Mucosa of stomach (tissue), 1 donor: ENCODE results near the gene SIRPB1.
"Not testable (repeated sequence)": the region's sequence is repeated elsewhere in the genome, so short reads cannot be mapped to it uniquely, and the experiment has no call there.

ENCODE experiments used
- H3K27me3 ChIP-seq: one replicate; pipeline ENCODE4 v1.7.0; 2013; ENCODE audit warnings: mild to moderate bottlenecking, low read length; ENCODE audit not compliant: control insufficient read depth, insufficient read depth
- H3K36me3 ChIP-seq: one replicate; pipeline ENCODE4 v1.7.0; 2013; ENCODE audit warnings: low read length; ENCODE audit not compliant: control insufficient read depth, insufficient read depth
- H3K4me1 ChIP-seq: one replicate; pipeline ENCODE4 v1.7.0; 2013; ENCODE audit warnings: mild to moderate bottlenecking, low read length; ENCODE audit not compliant: control insufficient read depth, insufficient read depth
- H3K4me3 ChIP-seq: one replicate; pipeline ENCODE4 v1.7.0; 2013; ENCODE audit warnings: low read length
- H3K9ac ChIP-seq: one replicate; pipeline ENCODE4 v1.7.0; 2013; ENCODE audit warnings: mild to moderate bottlenecking, low read length, moderate library complexity
- H3K9me3 ChIP-seq: one replicate; pipeline ENCODE4 v1.7.0; 2013; ENCODE audit warnings: mild to moderate bottlenecking, low read length, moderate library complexity; ENCODE audit not compliant: control insufficient read depth
- donor health status: Pancreatic carcinoma.

SIRPB1 gene

DNA sequence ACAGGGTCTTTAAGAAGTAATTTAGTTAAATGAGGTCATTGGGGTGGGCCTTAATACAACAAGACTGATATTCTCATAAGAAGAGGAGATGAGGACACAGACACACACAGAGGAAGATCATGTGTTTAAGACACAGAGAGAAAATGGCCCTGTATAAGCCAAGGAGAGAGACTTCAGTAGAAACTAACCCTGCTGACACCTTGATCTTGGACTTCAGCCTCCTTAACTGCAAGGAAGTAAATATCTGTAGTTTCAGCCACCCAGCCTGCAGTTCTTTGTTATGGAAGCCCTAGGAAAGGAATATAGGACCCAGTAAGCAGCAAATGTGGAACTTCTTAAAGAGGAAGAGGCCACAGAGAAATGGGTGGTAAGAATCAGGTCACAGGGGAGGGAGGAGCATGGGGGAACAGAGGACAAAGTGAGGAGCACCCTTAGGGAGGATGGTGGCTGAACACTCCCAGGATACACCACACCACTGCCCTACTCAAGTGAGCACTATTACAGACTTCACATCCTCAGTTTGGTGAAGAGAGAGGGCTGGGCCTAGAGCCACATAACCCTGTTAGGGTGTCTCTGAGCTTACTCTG lies 762 bp downstream of the SIRPB1 start:
- no peaks in the 10 kb centered on the region for H3K36me3 ChIP-seq
- H3K9ac ChIP-seq: no peak overlapping the region
- no peaks in the 10 kb centered on the region for H3K27me3 ChIP-seq
- H3K4me3 ChIP-seq: no peak overlapping the region
- H3K9me3 ChIP-seq: no peaks in the 10 kb centered on the region
- peaks cover 8% of the 10 kb centered on the region for H3K4me1 ChIP-seq

DNA sequence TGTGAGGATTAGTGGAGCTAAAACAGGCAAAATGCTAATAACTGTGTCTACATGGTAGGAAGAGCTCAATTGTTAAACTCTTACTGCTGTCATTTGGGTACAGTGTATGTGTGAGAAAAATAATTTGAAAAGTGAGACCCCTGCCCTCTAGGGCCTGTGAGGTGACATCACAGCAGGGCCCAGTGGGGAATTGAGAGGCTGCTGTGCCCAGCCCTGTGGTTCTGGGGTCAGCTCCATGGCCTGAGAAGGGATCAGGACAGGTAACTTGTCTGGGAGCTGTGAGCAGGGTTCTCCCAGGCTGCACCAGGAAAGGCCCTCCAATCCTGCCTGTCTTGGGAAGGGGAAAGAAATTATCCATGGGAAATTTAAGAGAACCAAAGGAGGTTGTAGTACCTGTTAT lies 1.3 kb downstream of the SIRPB1 start:
- Histone ChIP-seq H3K4me1 (peaks cover 8% of the 10 kb centered on the region), H3K9me3 (no peaks in the 10 kb centered on the region), H3K9ac (no peak overlapping the region), H3K36me3 (no peaks in the 10 kb centered on the region), H3K27me3 (no peaks in the 10 kb centered on the region), H3K4me3 (no peak overlapping the region)

- Histone ChIP-seq H3K27me3 (no peaks in the 10 kb centered on the region), H3K9ac (no peak overlapping the region), H3K4me1 (no peaks in the 10 kb centered on the region), H3K36me3 (no peaks in the 10 kb centered on the region), H3K4me3 (no peak overlapping the region), H3K9me3 (no peaks in the 10 kb centered on the region)
Measured at GRCh38 chr20:1616858-1617434, 2.9 kb downstream of the SIRPB1 start.

DNA sequence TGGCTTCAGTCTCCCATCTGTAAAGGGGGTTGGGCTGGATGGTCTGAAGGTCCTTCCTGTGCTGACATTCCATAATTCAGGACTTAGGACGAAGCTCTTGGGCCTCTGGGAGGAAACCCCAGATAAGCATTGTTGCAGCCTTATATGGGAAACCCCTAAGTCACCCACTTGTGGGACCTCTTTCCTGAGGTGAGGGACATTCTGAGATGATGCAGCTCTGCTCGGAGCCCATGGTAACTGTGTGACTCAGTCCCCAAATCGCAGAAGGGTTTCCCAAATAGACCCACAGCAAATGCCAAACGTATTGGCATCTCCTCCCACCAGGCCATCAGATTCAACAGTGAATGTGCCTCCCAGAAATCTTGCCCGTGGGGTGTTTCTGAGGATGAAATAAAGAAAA lies 9.4 kb downstream of the SIRPB1 start:
- not testable (repeated sequence) for H3K27me3 ChIP-seq, H3K4me1 ChIP-seq, H3K9me3 ChIP-seq, H3K36me3 ChIP-seq, H3K4me3 ChIP-seq, H3K9ac ChIP-seq

DNA sequence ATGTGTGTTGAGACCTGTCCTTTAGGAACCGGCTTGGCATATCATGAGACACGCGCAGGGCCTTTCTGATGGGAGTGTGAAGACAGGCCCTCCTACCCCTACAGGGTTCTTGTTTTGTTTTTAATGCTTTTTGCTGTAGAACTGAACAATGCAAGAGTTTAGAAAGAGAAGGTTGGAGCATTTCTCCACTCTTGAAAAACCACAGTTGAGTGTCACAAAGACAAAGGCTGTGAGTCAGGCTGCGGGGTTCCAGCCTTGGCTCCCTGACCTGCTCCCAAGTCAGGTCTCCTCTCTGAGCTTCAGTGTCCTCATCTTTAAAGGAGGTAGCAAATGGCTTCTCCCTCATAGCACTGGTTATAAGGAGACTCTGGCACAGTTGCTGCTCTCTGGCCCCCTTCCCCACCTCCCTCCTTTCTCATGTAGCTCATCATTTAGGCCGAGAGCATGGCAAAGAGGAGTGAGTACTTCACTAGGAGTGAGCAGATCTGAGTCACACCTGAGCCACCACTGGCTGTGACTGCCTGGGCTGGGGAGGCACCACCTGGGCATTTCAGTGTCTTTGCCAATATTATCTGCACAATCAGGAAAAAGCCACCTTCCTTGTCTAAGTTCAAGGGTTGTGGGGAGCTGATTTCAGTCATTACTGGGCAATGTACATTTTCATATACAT lies 11.0 kb downstream of the SIRPB1 start:
- not testable (repeated sequence) for H3K36me3 ChIP-seq, H3K9me3 ChIP-seq, H3K4me1 ChIP-seq, H3K9ac ChIP-seq, H3K4me3 ChIP-seq, H3K27me3 ChIP-seq

DNA sequence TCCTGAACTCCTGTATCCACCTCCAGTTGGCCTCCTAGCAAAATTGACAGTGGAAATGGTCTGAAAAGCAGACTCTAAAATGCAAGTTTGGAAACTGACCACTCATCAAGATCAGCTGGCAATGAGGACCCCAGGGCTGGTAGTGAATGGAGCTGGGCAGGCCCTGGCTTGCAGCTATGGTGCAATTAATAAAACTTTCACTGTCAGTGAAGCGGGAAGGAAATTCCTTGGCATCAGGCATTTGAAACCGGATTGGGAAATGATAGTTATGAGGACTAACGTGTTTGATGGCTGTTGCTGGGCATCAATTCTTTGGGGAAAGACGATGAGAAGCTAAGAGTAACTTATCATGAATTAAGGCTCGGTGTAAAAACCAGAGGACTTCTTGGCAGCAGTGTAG lies 19.1 kb downstream of the SIRPB1 start:
- no peaks in the 10 kb centered on the region for H3K27me3 ChIP-seq
- no peaks in the 10 kb centered on the region for H3K4me1 ChIP-seq
- no peak overlapping the region for H3K4me3 ChIP-seq
- H3K36me3 ChIP-seq: no peaks in the 10 kb centered on the region
- H3K9ac ChIP-seq: no peak overlapping the region
- H3K9me3 ChIP-seq: no peaks in the 10 kb centered on the region

DNA sequence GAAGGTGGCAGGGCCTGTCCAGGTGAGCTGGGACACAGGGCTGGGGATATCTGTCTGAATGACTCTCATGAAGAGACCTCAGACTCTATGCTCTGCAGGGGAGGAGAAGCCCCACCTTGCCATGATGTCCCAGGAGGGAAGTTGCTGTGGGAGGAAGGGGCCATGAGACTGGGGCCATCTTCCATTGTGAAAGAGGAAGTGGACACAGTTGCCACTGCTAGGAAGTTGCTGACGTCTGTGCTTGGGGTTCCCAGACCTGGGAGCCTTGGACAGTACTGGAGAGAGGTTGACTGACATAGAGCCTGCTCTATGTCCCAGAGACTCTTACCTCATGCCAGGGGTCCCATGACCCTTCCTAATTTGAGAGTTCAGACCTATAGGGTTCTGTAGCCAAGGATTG lies 24.5 kb downstream of the SIRPB1 start:
- no peaks in the 10 kb centered on the region for H3K36me3 ChIP-seq
- no peak overlapping the region for H3K9ac ChIP-seq
- H3K4me1 ChIP-seq: no peaks in the 10 kb centered on the region
- H3K9me3 ChIP-seq: no peaks in the 10 kb centered on the region
- no peak overlapping the region for H3K4me3 ChIP-seq
- H3K27me3 ChIP-seq: no peaks in the 10 kb centered on the region

- Histone ChIP-seq H3K27me3 (no peaks in the 10 kb centered on the region), H3K4me3 (no peak overlapping the region), H3K4me1 (no peaks in the 10 kb centered on the region), H3K36me3 (no peaks in the 10 kb centered on the region), H3K9ac (no peak overlapping the region), H3K9me3 (no peaks in the 10 kb centered on the region)
Measured at GRCh38 chr20:1588533-1589460, 31.0 kb downstream of the SIRPB1 start.

DNA sequence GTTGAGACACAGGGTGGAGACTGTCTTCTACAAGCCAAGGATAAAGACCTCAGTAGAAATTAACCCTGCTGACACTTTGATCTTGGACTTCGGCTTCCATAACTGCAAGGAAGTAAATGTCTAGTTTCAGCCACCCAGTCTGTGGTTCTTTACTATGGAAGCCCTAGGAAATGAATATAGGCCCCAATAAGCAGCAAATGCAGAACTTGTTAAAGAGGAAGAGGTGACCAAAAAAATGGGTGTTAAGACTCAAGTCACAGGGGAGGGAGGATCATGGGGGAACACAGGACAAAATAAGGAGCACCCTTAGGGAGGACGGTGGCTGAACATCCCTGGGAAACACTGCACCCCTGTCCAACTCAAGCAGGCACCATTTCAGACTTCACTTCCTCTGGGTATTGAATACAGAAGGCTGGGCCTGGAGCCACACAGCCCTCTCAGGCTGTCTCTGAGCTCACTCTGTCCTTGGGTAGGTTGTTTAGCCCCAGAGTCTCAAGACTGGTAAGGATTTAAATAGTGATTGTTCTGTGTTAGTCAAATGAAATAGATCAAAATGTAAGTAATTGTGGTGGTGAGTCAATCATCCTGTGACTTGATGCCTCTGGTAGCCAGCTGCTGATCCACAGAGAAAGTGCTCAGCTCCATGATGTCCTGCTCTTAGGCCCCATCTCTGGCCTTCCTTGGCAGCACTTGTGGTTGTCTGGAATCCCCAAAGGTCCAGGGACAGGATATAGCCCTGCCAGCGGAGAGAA lies 31.9 kb downstream of the SIRPB1 start:
- Histone ChIP-seq H3K4me1 (no peaks in the 10 kb centered on the region), H3K27me3 (no peaks in the 10 kb centered on the region), H3K9ac (no peak overlapping the region), H3K9me3 (no peaks in the 10 kb centered on the region), H3K36me3 (no peaks in the 10 kb centered on the region), H3K4me3 (no peak overlapping the region)

GRCh38 chr20:1579488-1579887 lies 40.3 kb downstream of the SIRPB1 start:
- Histone ChIP-seq H3K4me3 (no peak overlapping the region), H3K36me3 (no peaks in the 10 kb centered on the region), H3K4me1 (no peaks in the 10 kb centered on the region), H3K9ac (no peak overlapping the region), H3K9me3 (no peaks in the 10 kb centered on the region), H3K27me3 (no peaks in the 10 kb centered on the region)

DNA sequence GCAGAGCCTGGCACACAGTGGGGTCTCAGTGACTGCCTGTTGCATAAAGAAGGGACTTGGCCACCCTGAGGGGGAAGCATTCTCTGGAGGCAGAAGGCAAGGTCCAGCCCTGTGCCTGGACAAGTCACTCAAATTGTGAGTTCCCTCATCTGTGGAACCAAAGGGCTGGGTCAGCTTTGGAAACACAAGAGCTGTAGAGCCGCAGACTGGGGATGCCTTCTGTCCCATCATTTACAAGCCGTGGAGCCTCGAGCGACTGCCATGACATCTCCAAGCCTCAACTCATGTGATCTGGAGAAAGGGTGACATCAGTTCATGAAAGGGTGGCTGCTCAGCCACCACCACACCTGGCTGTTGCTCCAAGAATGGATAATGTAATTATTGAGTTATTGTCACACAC lies 41.9 kb downstream of the SIRPB1 start:
- Histone ChIP-seq H3K4me1 (no peaks in the 10 kb centered on the region), H3K4me3 (no peak overlapping the region), H3K9me3 (no peaks in the 10 kb centered on the region), H3K27me3 (no peaks in the 10 kb centered on the region), H3K36me3 (no peaks in the 10 kb centered on the region), H3K9ac (no peak overlapping the region)
